Stimulated activated CD4-positive, alpha-beta T cell treated with anti-CD3 and anti-CD28 coated beads, Interleukin-12 subunit alpha, Interleukin-12 subunit beta, amount 100 ng/mL, for 24 hours (primary cell): ENCODE measurements around the gene WWP2.
"Not testable (repeated sequence)": the region's sequence is repeated elsewhere in the genome, so short reads cannot be mapped to it uniquely, and the experiment has no call there.

Experiments
- DNase-seq, 2 experiments: peaks; one replicate each; pipeline ENCODE4 v3.0.0-alpha.2; 2020; ENCODE audit warnings: low read depth in 2 of 2

WWP2 gene

GRCh38 chr16:69830534-69831211, 68.5 kb downstream of the WWP2 start:
- no peak for DNase-seq

- no peak for DNase-seq
Observed at GRCh38 chr16:69831212-69832123, 69.3 kb downstream of the WWP2 start.

GRCh38 chr16:69833357-69834282, 71.5 kb downstream of the WWP2 start:
- no peak for DNase-seq

GRCh38 chr16:69834807-69835466, 72.8 kb downstream of the WWP2 start:
- no peak for DNase-seq

GRCh38 chr16:69836257-69836656, 74.1 kb downstream of the WWP2 start:
- DNase-seq: no peak

- DNase-seq: no peak
Observed at GRCh38 chr16:69837380-69837779, 75.2 kb downstream of the WWP2 start.

- DNase-seq: no peak
Observed at GRCh38 chr16:69838489-69838888, 76.4 kb downstream of the WWP2 start.

- DNase-seq: no peak
Observed at GRCh38 chr16:69839240-69839688, 77.1 kb downstream of the WWP2 start.

GRCh38 chr16:69839798-69840409, 77.8 kb downstream of the WWP2 start:
- DNase-seq: no peak

GRCh38 chr16:69840975-69841374, 78.8 kb downstream of the WWP2 start:
- no peak for DNase-seq

GRCh38 chr16:69844441-69844840, 82.3 kb downstream of the WWP2 start:
- DNase-seq: no peak

GRCh38 chr16:69845181-69845580, 83.0 kb downstream of the WWP2 start:
- no peak for DNase-seq

- no peak for DNase-seq
Observed at GRCh38 chr16:69847643-69848042, 85.5 kb downstream of the WWP2 start.

GRCh38 chr16:69848637-69849545, 86.8 kb downstream of the WWP2 start:
- DNase-seq: no peak

GRCh38 chr16:69851491-69852240, 89.5 kb downstream of the WWP2 start:
- DNase-seq: no peak

GRCh38 chr16:69852815-69853214, 90.7 kb downstream of the WWP2 start:
- no peak for DNase-seq

- no peak for DNase-seq
Observed at GRCh38 chr16:69853481-69853880, 91.3 kb downstream of the WWP2 start.

GRCh38 chr16:69854776-69855175, 92.6 kb downstream of the WWP2 start:
- DNase-seq: not testable (repeated sequence)

GRCh38 chr16:69855592-69855991, 93.5 kb downstream of the WWP2 start:
- no peak for DNase-seq
